ENCODE measurements around the gene NXPE1. TPM values are rescaled to one million over a fixed set of nuclear protein-coding genes. Genes with fewer than 3 reads are reported as not detected.

Gene NXPE1
- total RNA-seq, 1 donor from 2014 or later: not detected

- Histone ChIP-seq H3K4me2 (ENCODE audit: low read length) (no peak overlapping the region), H3K27ac (ENCODE audit: low read depth, low read length) (no peak overlapping the region), H3K9me3 (ENCODE audit: insufficient read depth, low read depth, low read length) (no peaks in the 10 kb centered on the region), H4K20me1 (ENCODE audit: insufficient read depth, low read length) (no peaks in the 10 kb centered on the region), H3K27me3 (ENCODE audit: insufficient read depth, low read length) (no peaks in the 10 kb centered on the region), H3K36me3 (ENCODE audit: insufficient read depth, low read length) (no peaks in the 10 kb centered on the region), H2AFZ (ENCODE audit: low read depth, low read length) (no peak overlapping the region), H3K79me2 (ENCODE audit: insufficient read depth, low read length) (no peaks in the 10 kb centered on the region), H3K4me3 (ENCODE audit: insufficient read depth, low read depth, low read length) (no peak overlapping the region), H3K4me1 (ENCODE audit: insufficient read depth, low read length) (no peaks in the 10 kb centered on the region), H3K9ac (ENCODE audit: low read length) (no peak overlapping the region)
- no peaks in the 10 kb centered on the region for H3K27me3 Mint-ChIP-seq (ENCODE audit: low read depth, unreplicated experiment)
- no peaks in the 10 kb centered on the region for H3K4me1 Mint-ChIP-seq (ENCODE audit: low read depth, unreplicated experiment)
- H3K27ac Mint-ChIP-seq (ENCODE audit: unreplicated experiment): no peak overlapping the region
- no peak for TF ChIP-seq EZH2 (IDR thresholded peaks at IDR 0.05; ENCODE audit: insufficient read depth, low read length)
- no peak for TF ChIP-seq CTCF (IDR thresholded peaks at IDR 0.05; ENCODE audit: insufficient read depth, low read depth, low read length)
- H3K36me3 Mint-ChIP-seq (ENCODE audit: low read depth, unreplicated experiment): no peaks in the 10 kb centered on the region
- DNase-seq (ENCODE audit: low read depth) (no peak), FAIRE-seq (no peak)
- no peak overlapping the region for H3K4me3 Mint-ChIP-seq (ENCODE audit: unreplicated experiment)
- H3K9me3 Mint-ChIP-seq (ENCODE audit: unreplicated experiment): no peaks in the 10 kb centered on the region
These were observed 38.8 kb upstream of the NXPE1 start for GRCh38 chr11:114598461-114598860.

- Histone ChIP-seq H3K9ac (ENCODE audit: low read length) (no peak overlapping the region), H3K79me2 (ENCODE audit: insufficient read depth, low read length) (no peaks in the 10 kb centered on the region), H3K4me3 (ENCODE audit: insufficient read depth, low read depth, low read length) (no peak overlapping the region), H3K9me3 (ENCODE audit: insufficient read depth, low read depth, low read length) (no peaks in the 10 kb centered on the region), H3K4me2 (ENCODE audit: low read length) (no peak overlapping the region), H3K36me3 (ENCODE audit: insufficient read depth, low read length) (no peaks in the 10 kb centered on the region), H3K4me1 (ENCODE audit: insufficient read depth, low read length) (no peaks in the 10 kb centered on the region), H2AFZ (ENCODE audit: low read depth, low read length) (no peak overlapping the region), H4K20me1 (ENCODE audit: insufficient read depth, low read length) (no peaks in the 10 kb centered on the region), H3K27me3 (ENCODE audit: insufficient read depth, low read length) (no peaks in the 10 kb centered on the region), H3K27ac (ENCODE audit: low read depth, low read length) (no peak overlapping the region)
- no peaks in the 10 kb centered on the region for H3K27me3 Mint-ChIP-seq (ENCODE audit: low read depth, unreplicated experiment)
- no peak overlapping the region for H3K4me3 Mint-ChIP-seq (ENCODE audit: unreplicated experiment)
- H3K9me3 Mint-ChIP-seq (ENCODE audit: unreplicated experiment): no peaks in the 10 kb centered on the region
- no peaks in the 10 kb centered on the region for H3K4me1 Mint-ChIP-seq (ENCODE audit: low read depth, unreplicated experiment)
- H3K36me3 Mint-ChIP-seq (ENCODE audit: low read depth, unreplicated experiment): no peaks in the 10 kb centered on the region
- H3K27ac Mint-ChIP-seq (ENCODE audit: unreplicated experiment): no peak overlapping the region
- DNase-seq (ENCODE audit: low read depth): no peak
- no peak for FAIRE-seq
- TF ChIP-seq EZH2 (IDR thresholded peaks at IDR 0.05; ENCODE audit: insufficient read depth, low read length) (no peak), CTCF (IDR thresholded peaks at IDR 0.05; ENCODE audit: insufficient read depth, low read depth, low read length) (no peak)
These were observed 36.7 kb upstream of the NXPE1 start for GRCh38 chr11:114596175-114596919.

- Mint-ChIP-seq H3K27ac (ENCODE audit: unreplicated experiment) (no peak within 1 kb of the TSS), H3K9me3 (ENCODE audit: unreplicated experiment) (no peaks in the 10 kb centered on the region), H3K27me3 (ENCODE audit: low read depth, unreplicated experiment) (no peaks in the 10 kb centered on the region), H3K4me3 (ENCODE audit: unreplicated experiment) (no peak within 1 kb of the TSS), H3K36me3 (ENCODE audit: low read depth, unreplicated experiment) (no peaks in the 10 kb centered on the region), H3K4me1 (ENCODE audit: low read depth, unreplicated experiment) (no peaks in the 10 kb centered on the region)
- no peaks in the 10 kb centered on the region for H3K27me3 ChIP-seq (ENCODE audit: insufficient read depth, low read length)
- TF ChIP-seq EZH2 (IDR thresholded peaks at IDR 0.05; ENCODE audit: insufficient read depth, low read length) (no peak), CTCF (IDR thresholded peaks at IDR 0.05; ENCODE audit: insufficient read depth, low read depth, low read length) (no peak)
- DNase-seq (ENCODE audit: low read depth) (no peak), FAIRE-seq (no peak)
- no peaks in the 10 kb centered on the region for H3K36me3 ChIP-seq (ENCODE audit: insufficient read depth, low read length)
- no peak within 1 kb of the TSS for H3K9ac ChIP-seq (ENCODE audit: low read length)
- H3K9me3 ChIP-seq (ENCODE audit: insufficient read depth, low read depth, low read length): no peaks in the 10 kb centered on the region
- H2AFZ ChIP-seq (ENCODE audit: low read depth, low read length): no peak within 1 kb of the TSS
- no peak within 1 kb of the TSS for H3K4me2 ChIP-seq (ENCODE audit: low read length)
- H3K79me2 ChIP-seq (ENCODE audit: insufficient read depth, low read length): no peaks in the 10 kb centered on the region
- no peak within 1 kb of the TSS for H3K27ac ChIP-seq (ENCODE audit: low read depth, low read length)
- no peaks in the 10 kb centered on the region for H3K4me1 ChIP-seq (ENCODE audit: insufficient read depth, low read length)
- H3K4me3 ChIP-seq (ENCODE audit: insufficient read depth, low read depth, low read length): no peak within 1 kb of the TSS
- no peaks in the 10 kb centered on the region for H4K20me1 ChIP-seq (ENCODE audit: insufficient read depth, low read length)
These were observed 35.9 kb upstream of the NXPE1 start, which contains the start of gene NXPE4 for GRCh38 chr11:114595571-114595970. Gene NXPE4, minus strand, starts transcription at chr11:114595786. Its CDS starts 1,027 bp downstream, at chr11:114594759.

Measured in astrocyte (in vitro differentiated cells and primary cell).